ENCODE measurements around the gene ANAPC4. TPM values are rescaled to one million over a fixed set of nuclear protein-coding genes. Genes with fewer than 3 reads are reported as not detected.

The ANAPC4 gene
- total and polyA plus RNA-seq, 2 experiments from 2014 or later: 19.7 to 22.0 TPM

DNA sequence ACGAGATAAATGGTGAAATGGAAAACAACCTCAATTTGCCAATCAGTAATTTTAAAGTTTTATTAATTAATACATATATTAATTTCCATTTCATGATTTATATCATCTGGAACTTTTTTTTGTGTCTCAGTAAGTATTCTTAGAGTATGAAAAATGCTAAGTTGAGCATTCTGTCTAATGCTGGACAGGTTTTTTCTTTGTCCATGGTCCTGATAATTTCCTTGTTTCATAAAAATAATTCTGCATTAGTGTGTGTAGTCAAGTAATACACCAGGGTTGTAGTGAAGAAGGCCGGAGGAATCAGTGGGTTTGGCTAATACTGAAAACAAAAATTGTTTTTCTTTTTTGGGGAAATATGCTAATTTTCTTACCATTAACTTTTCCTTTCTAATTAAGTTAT lies 9.9 kb downstream of the ANAPC4 start:
- Histone ChIP-seq H3F3A (ENCODE audit: insufficient read depth) (no peaks in the 10 kb centered on the region), H3K9me3 (ENCODE audit: low read depth) (no peaks in the 10 kb centered on the region), H3K9me2 (ENCODE audit: insufficient read depth) (no peaks in the 10 kb centered on the region), H3K9ac (no peak overlapping the region), H2AFZ (no peak overlapping the region), H3K4me1 (ENCODE audit: insufficient read depth) (no peaks in the 10 kb centered on the region), H3K4me2 (ENCODE audit: unreplicated experiment) (no peak overlapping the region), H3K27ac (no peak overlapping the region), H3K4me3 (no peak overlapping the region), H4K20me1 (ENCODE audit: insufficient read depth) (no peaks in the 10 kb centered on the region), H3K36me3 (ENCODE audit: low read depth) (peaks cover 43% of the 10 kb centered on the region), H3K79me2 (ENCODE audit: insufficient read depth) (no peaks in the 10 kb centered on the region), H3K27me3 (replicated peaks; ENCODE audit: insufficient read depth) (no peaks in the 10 kb centered on the region)
- 95 to 100% methylated on average over 2 of the region's 2 CpGs for whole genome bisulfite sequencing, 2 experiments (ENCODE audit: low coverage in 1 of 2, low lambda C conversion rate in 2 of 2, missing lambda C conversion rate in 2 of 2)
- in situ Hi-C loops (cut with MboI): no loop called here
- TF ChIP-seq EZH2 (IDR thresholded peaks at IDR 0.05; ENCODE audit: insufficient read depth, poor library complexity, severe bottlenecking): no peak
- no peak for TF ChIP-seq EZH2phosphoT487 (IDR thresholded peaks at IDR 0.05; ENCODE audit: insufficient read depth, low read depth)
- DNase-seq: no peak

DNA sequence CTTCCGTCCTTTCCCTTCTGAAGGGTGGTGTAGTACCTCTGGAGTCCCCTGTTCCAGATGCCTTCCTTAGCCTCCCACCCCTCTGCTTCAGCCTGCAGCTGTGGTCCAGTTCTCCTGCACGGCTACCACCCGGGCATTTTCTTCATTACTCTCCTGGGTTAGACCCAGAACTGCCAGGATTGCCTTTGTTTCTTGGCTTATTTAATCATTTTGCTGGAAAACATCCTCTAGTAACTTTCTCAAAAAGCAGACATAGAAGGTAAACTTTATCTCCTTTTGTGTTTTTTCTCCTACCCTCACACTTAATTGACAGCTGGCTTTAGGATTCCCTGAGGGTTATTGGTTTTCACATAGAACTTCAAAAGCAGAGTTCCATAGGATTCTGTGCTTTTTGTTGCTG lies 20.2 kb downstream of the ANAPC4 start:
- WGBS, 2 experiments (ENCODE audit: low coverage in 1 of 2, low lambda C conversion rate in 2 of 2, missing lambda C conversion rate in 2 of 2): 70 to 89% methylated on average over 3 of the region's 3 CpGs
- Histone ChIP-seq H3K27me3 (replicated peaks; ENCODE audit: insufficient read depth) (no peaks in the 10 kb centered on the region), H3K79me2 (ENCODE audit: insufficient read depth) (no peaks in the 10 kb centered on the region), H3K4me2 (ENCODE audit: unreplicated experiment) (no peak overlapping the region), H4K20me1 (ENCODE audit: insufficient read depth) (no peaks in the 10 kb centered on the region), H3K4me3 (no peak overlapping the region), H3K36me3 (ENCODE audit: low read depth) (peaks cover 61% of the 10 kb centered on the region), H3F3A (ENCODE audit: insufficient read depth) (peaks cover 5% of the 10 kb centered on the region), H3K9me2 (ENCODE audit: insufficient read depth) (no peaks in the 10 kb centered on the region), H3K9me3 (ENCODE audit: low read depth) (no peaks in the 10 kb centered on the region), H3K4me1 (ENCODE audit: insufficient read depth) (peaks cover 19% of the 10 kb centered on the region), H3K27ac (no peak overlapping the region), H2AFZ (no peak overlapping the region), H3K9ac (no peak overlapping the region)
- in situ Hi-C loops (cut with MboI): no loop called here
- TF ChIP-seq EZH2 (IDR thresholded peaks at IDR 0.05; ENCODE audit: insufficient read depth, poor library complexity, severe bottlenecking) (no peak), EZH2phosphoT487 (IDR thresholded peaks at IDR 0.05; ENCODE audit: insufficient read depth, low read depth) (no peak)
- DNase-seq: no peak

DNA sequence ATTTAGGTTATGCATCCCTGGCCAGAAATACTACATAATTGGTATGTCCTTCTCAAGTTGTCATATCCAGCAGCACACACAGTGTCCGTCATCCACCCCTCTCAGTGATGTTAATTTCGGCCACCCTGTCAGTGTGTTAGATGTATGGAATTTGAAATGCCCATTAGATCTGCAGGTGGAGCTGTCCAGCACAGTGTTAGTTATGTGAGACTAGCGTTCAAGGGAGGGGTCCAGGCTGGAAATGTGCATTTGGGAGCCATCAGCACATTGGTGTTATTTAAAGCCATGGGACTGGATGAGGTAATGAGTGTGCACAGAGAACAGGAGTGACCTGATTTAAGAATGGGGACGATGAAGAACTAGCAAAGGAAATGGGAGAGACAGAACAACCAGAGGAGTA lies 22.4 kb downstream of the ANAPC4 start:
- H3K4me3 ChIP-seq: no peak overlapping the region
- peaks cover 6% of the 10 kb centered on the region for H3F3A ChIP-seq (ENCODE audit: insufficient read depth)
- H3K36me3 ChIP-seq (ENCODE audit: low read depth): peaks cover 46% of the 10 kb centered on the region
- H3K79me2 ChIP-seq (ENCODE audit: insufficient read depth): no peaks in the 10 kb centered on the region
- no peak overlapping the region for H3K4me2 ChIP-seq (ENCODE audit: unreplicated experiment)
- no peak for DNase-seq
- WGBS, 2 experiments (ENCODE audit: low coverage in 1 of 2, low lambda C conversion rate in 2 of 2, missing lambda C conversion rate in 2 of 2): 81 to 84% methylated on average over 4 of the region's 4 CpGs
- no peaks in the 10 kb centered on the region for H4K20me1 ChIP-seq (ENCODE audit: insufficient read depth)
- no peak overlapping the region for H2AFZ ChIP-seq
- no peaks in the 10 kb centered on the region for H3K9me3 ChIP-seq (ENCODE audit: low read depth)
- TF ChIP-seq EZH2phosphoT487 (IDR thresholded peaks at IDR 0.05; ENCODE audit: insufficient read depth, low read depth): no peak
- TF ChIP-seq EZH2 (IDR thresholded peaks at IDR 0.05; ENCODE audit: insufficient read depth, poor library complexity, severe bottlenecking): no peak
- no peak overlapping the region for H3K27ac ChIP-seq
- H3K27me3 ChIP-seq (replicated peaks; ENCODE audit: insufficient read depth): no peaks in the 10 kb centered on the region
- H3K9me2 ChIP-seq (ENCODE audit: insufficient read depth): no peaks in the 10 kb centered on the region
- H3K4me1 ChIP-seq (ENCODE audit: insufficient read depth): peaks cover 26% of the 10 kb centered on the region
- in situ Hi-C loops (cut with MboI): no loop called here
- no peak overlapping the region for H3K9ac ChIP-seq

DNA sequence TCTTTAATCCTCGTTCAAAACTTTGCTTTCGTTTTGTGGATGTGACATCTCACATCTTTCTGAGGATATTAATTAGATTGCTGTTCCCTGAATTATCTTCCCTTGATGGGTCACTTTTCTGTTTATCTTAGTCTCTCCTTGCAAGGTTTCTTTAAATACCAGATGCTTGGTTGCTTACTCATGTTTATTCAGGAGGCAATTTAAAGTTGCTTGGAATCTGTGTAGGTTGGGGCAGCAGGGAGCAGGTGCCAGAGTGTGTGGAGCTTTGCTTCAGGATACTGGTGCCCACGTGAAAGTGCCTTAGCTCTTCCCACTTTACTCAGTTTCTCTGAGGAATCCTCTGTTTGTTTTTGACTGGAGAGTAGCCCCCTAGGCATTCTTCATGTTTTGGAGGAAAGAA lies 24.0 kb downstream of the ANAPC4 start:
- no peak for TF ChIP-seq EZH2 (IDR thresholded peaks at IDR 0.05; ENCODE audit: insufficient read depth, poor library complexity, severe bottlenecking)
- no peak for TF ChIP-seq EZH2phosphoT487 (IDR thresholded peaks at IDR 0.05; ENCODE audit: insufficient read depth, low read depth)
- DNase-seq: peak; percentile 35
- H3K4me2 ChIP-seq (ENCODE audit: unreplicated experiment): peak overlapping the region; percentile 44
- no peak overlapping the region for H3K9ac ChIP-seq
- H3K9me3 ChIP-seq (ENCODE audit: low read depth): no peaks in the 10 kb centered on the region
- H3K27me3 ChIP-seq (replicated peaks; ENCODE audit: insufficient read depth): no peaks in the 10 kb centered on the region
- H3K27ac ChIP-seq: no peak overlapping the region
- no peaks in the 10 kb centered on the region for H3K79me2 ChIP-seq (ENCODE audit: insufficient read depth)
- H3K4me1 ChIP-seq (ENCODE audit: insufficient read depth): peaks cover 29% of the 10 kb centered on the region
- H3F3A ChIP-seq (ENCODE audit: insufficient read depth): peaks cover 6% of the 10 kb centered on the region
- peaks cover 40% of the 10 kb centered on the region for H3K36me3 ChIP-seq (ENCODE audit: low read depth)
- no peak overlapping the region for H2AFZ ChIP-seq
- in situ Hi-C loops (cut with MboI): no loop called here
- H4K20me1 ChIP-seq (ENCODE audit: insufficient read depth): no peaks in the 10 kb centered on the region
- 52 to 56% methylated on average over 3 of the region's 3 CpGs for WGBS, 2 experiments (ENCODE audit: low coverage in 1 of 2, low lambda C conversion rate in 2 of 2, missing lambda C conversion rate in 2 of 2)
- no peaks in the 10 kb centered on the region for H3K9me2 ChIP-seq (ENCODE audit: insufficient read depth)
- no peak overlapping the region for H3K4me3 ChIP-seq

DNA sequence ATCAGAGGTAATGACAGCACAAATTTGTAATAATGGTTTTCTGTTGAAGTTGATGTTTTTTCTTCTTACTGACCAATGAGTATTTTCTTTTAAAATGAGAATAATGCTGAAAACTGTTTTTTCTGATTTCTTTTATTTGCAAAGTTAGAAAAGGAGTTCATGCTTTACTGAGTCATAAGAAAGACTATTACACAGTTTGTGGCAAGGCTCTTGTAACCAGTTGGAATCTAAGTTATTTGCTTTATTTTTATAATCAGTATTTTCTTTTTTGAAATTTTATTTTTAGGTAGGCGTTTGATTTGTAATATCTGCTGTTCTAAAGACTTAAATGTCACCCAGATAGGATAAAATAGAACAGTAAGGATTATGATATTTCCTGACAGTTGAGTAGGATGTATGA lies 25.5 kb downstream of the ANAPC4 start:
- peak overlapping the region; percentile 40 for H3K27ac ChIP-seq
- DNase-seq: peak; percentile 71

More for the DNA sequence above, 25.5 kb downstream of the ANAPC4 start:
- in situ Hi-C loops (cut with MboI): no loop called here
- H3K4me1 ChIP-seq (ENCODE audit: insufficient read depth): peaks cover 32% of the 10 kb centered on the region
- H2AFZ ChIP-seq: no peak overlapping the region
- TF ChIP-seq EZH2 (IDR thresholded peaks at IDR 0.05; ENCODE audit: insufficient read depth, poor library complexity, severe bottlenecking) (no peak), EZH2phosphoT487 (IDR thresholded peaks at IDR 0.05; ENCODE audit: insufficient read depth, low read depth) (no peak)
- H3F3A ChIP-seq (ENCODE audit: insufficient read depth): peaks cover 6% of the 10 kb centered on the region
- H4K20me1 ChIP-seq (ENCODE audit: insufficient read depth): no peaks in the 10 kb centered on the region
- no peak overlapping the region for H3K4me3 ChIP-seq
- no peaks in the 10 kb centered on the region for H3K9me2 ChIP-seq (ENCODE audit: insufficient read depth)
- 63 to 68% methylated on average over 1 of the region's 1 CpG for WGBS, 2 experiments (ENCODE audit: low coverage in 1 of 2, low lambda C conversion rate in 2 of 2, missing lambda C conversion rate in 2 of 2)
- peaks cover 37% of the 10 kb centered on the region for H3K36me3 ChIP-seq (ENCODE audit: low read depth)
- H3K9ac ChIP-seq: 0 out of 2 replicates have a peak overlapping the region, but pooled peaks have one; percentile 19
- H3K79me2 ChIP-seq (ENCODE audit: insufficient read depth): no peaks in the 10 kb centered on the region
- H3K9me3 ChIP-seq (ENCODE audit: low read depth): no peaks in the 10 kb centered on the region
- H3K27me3 ChIP-seq (replicated peaks; ENCODE audit: insufficient read depth): no peaks in the 10 kb centered on the region
- peak overlapping the region; percentile 63 for H3K4me2 ChIP-seq (ENCODE audit: unreplicated experiment)
